BLaER1 (cell line): ENCODE measurements around the gene GALNTL6.
"Not testable (repeated sequence)": the region's sequence is repeated elsewhere in the genome, so short reads cannot be mapped to it uniquely, and the experiment has no call there.

Source experiments
- H3K27ac ChIP-seq: shearing (Covaris generic); formaldehyde crosslinking; 2 replicates; pipeline ENCODE4 v1.8.1; 2022
- H3K27me3 ChIP-seq: shearing (Covaris generic); formaldehyde crosslinking; 2 replicates; pipeline ENCODE4 v1.8.1; 2022
- H3K36me3 ChIP-seq: shearing (Covaris generic); formaldehyde crosslinking; 2 replicates; pipeline ENCODE4 v1.8.1; 2022
- H3K4me1 ChIP-seq: shearing (Covaris generic); formaldehyde crosslinking; 2 replicates; pipeline ENCODE4 v1.8.1; 2022
- H3K4me2 ChIP-seq: shearing (Covaris generic); formaldehyde crosslinking; 2 replicates; pipeline ENCODE4 v1.8.1; 2022
- H3K4me3 ChIP-seq: shearing (Covaris generic); formaldehyde crosslinking; 2 replicates; pipeline ENCODE4 v1.8.1; 2022
- H3K9ac ChIP-seq: shearing (Covaris generic); formaldehyde crosslinking; 2 replicates; pipeline ENCODE4 v1.8.1; 2022
- H3K9me3 ChIP-seq: shearing (Covaris generic); formaldehyde crosslinking; 2 replicates; pipeline ENCODE4 v1.8.1; 2022
- H4K20me1 ChIP-seq: shearing (Covaris generic); formaldehyde crosslinking; 2 replicates; pipeline ENCODE4 v1.8.1; 2022
- Cebpa-rat ChIP-seq: shearing (Covaris generic); IDR thresholded peaks from 2 replicates; pipeline ENCODE4 v1.8.1; 2022

GALNTL6 gene

GRCh38 chr4:172928347-172928746 is 1115.1 kb downstream of the GALNTL6 start:
- no peaks in the 10 kb centered on the region for H4K20me1 ChIP-seq
- H3K4me2 ChIP-seq = no peak overlapping the region
- no peak overlapping the region for H3K27ac ChIP-seq
- H3K4me1 ChIP-seq = no peaks in the 10 kb centered on the region
- no peaks in the 10 kb centered on the region for H3K27me3 ChIP-seq
- no peak overlapping the region for H3K4me3 ChIP-seq
- no peaks in the 10 kb centered on the region for H3K9me3 ChIP-seq
- H3K9ac ChIP-seq = no peak overlapping the region
- no peaks in the 10 kb centered on the region for H3K36me3 ChIP-seq
- no peak for TF ChIP-seq Cebpa-rat

- Histone ChIP-seq H3K4me2 (no peak overlapping the region), H4K20me1 (no peaks in the 10 kb centered on the region), H3K4me1 (no peaks in the 10 kb centered on the region), H3K27ac (no peak overlapping the region), H3K9me3 (no peaks in the 10 kb centered on the region), H3K9ac (no peak overlapping the region), H3K4me3 (no peak overlapping the region), H3K36me3 (no peaks in the 10 kb centered on the region), H3K27me3 (no peaks in the 10 kb centered on the region)
- TF ChIP-seq Cebpa-rat = no peak
Observed at GRCh38 chr4:172938072-172938829, 1125.0 kb downstream of the GALNTL6 start.

DNA sequence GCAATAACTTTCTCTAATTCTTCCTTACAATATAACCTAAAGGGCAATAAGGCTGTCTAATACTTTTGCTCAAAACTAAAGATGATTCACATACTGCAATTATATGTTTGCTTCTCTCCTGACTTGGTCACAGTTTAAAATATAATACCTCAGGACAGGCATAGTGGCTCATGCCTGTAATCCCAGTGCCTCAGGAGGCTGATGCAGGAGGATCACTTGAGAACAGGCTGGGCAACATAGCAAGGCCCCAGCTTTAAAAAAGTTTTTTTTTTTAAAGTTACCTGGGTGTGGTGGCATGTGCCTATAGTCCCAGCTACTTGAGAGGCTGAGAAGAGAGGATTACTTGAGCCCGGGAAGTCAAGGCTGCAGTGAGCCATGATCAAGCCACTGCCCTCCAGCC is 1125.7 kb downstream of the GALNTL6 start:
- no peaks in the 10 kb centered on the region for H3K4me1 ChIP-seq
- H3K27me3 ChIP-seq = no peaks in the 10 kb centered on the region
- no peak overlapping the region for H3K4me2 ChIP-seq
- no peak for TF ChIP-seq Cebpa-rat
- H3K4me3 ChIP-seq = no peak overlapping the region
- H3K9me3 ChIP-seq = no peaks in the 10 kb centered on the region
- no peaks in the 10 kb centered on the region for H4K20me1 ChIP-seq
- H3K27ac ChIP-seq = no peak overlapping the region
- H3K9ac ChIP-seq = no peak overlapping the region
- H3K36me3 ChIP-seq = no peaks in the 10 kb centered on the region

DNA sequence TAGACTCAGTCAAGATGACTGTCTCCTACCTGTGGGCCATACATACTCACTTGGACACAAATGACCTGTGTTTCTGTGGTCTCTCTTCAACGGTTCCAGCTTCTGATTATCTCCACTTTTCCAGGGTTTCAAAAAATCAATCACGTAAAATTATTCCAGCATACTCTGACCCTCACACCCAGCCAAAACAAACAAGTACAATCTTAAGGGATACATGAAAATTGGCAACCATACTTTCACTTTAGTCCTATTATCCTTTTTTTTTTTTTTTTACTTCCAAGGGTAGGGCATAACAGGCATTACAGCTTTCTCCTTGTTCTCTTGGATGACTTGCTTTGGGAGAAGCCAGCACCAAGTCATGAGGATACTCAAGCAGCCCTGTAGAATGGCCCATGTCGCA is 1129.6 kb downstream of the GALNTL6 start:
- Histone ChIP-seq H3K27ac (no peak overlapping the region), H3K4me2 (no peak overlapping the region), H3K27me3 (no peaks in the 10 kb centered on the region), H3K4me3 (no peak overlapping the region), H3K36me3 (no peaks in the 10 kb centered on the region), H3K9me3 (no peaks in the 10 kb centered on the region), H3K4me1 (no peaks in the 10 kb centered on the region), H3K9ac (no peak overlapping the region), H4K20me1 (no peaks in the 10 kb centered on the region)
- TF ChIP-seq Cebpa-rat = no peak

GRCh38 chr4:172945611-172946010 is 1132.4 kb downstream of the GALNTL6 start:
- no peak overlapping the region for H3K4me2 ChIP-seq
- H3K9me3 ChIP-seq = no peaks in the 10 kb centered on the region
- H3K27me3 ChIP-seq = no peaks in the 10 kb centered on the region
- H4K20me1 ChIP-seq = no peaks in the 10 kb centered on the region
- H3K9ac ChIP-seq = no peak overlapping the region
- H3K27ac ChIP-seq = no peak overlapping the region
- no peaks in the 10 kb centered on the region for H3K4me1 ChIP-seq
- TF ChIP-seq Cebpa-rat = no peak
- H3K4me3 ChIP-seq = no peak overlapping the region
- no peaks in the 10 kb centered on the region for H3K36me3 ChIP-seq

DNA sequence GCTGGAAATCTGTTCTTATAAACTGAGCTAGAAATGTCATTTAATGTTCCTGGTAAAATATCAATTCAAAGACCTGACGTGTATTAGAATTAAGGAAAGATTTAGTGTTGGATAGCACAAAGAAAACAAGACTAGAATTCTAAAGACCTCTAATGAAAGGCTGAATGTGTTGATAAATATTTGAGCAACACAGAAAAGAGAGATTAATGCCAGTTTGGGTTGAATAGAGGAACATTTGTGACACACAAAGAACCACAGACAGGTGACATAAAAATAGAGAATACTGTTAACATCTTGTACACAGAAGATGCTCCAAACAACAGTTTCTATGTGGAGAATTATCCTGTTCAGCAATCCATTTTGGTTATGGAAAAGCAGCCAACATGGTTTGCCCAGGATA is 1133.3 kb downstream of the GALNTL6 start:
- Histone ChIP-seq H4K20me1 (no peaks in the 10 kb centered on the region), H3K9me3 (no peaks in the 10 kb centered on the region), H3K4me2 (no peak overlapping the region), H3K27me3 (no peaks in the 10 kb centered on the region), H3K9ac (no peak overlapping the region), H3K36me3 (no peaks in the 10 kb centered on the region), H3K4me3 (no peak overlapping the region), H3K27ac (no peak overlapping the region), H3K4me1 (no peaks in the 10 kb centered on the region)
- no peak for TF ChIP-seq Cebpa-rat

- Histone ChIP-seq H3K9me3 (no peaks in the 10 kb centered on the region), H3K36me3 (no peaks in the 10 kb centered on the region), H3K4me3 (no peak overlapping the region), H3K27me3 (no peaks in the 10 kb centered on the region), H3K9ac (no peak overlapping the region), H3K4me1 (no peaks in the 10 kb centered on the region), H3K4me2 (no peak overlapping the region), H4K20me1 (no peaks in the 10 kb centered on the region), H3K27ac (no peak overlapping the region)
- no peak for TF ChIP-seq Cebpa-rat
Observed at GRCh38 chr4:172947594-172947993, 1134.4 kb downstream of the GALNTL6 start.

GRCh38 chr4:172950990-172951389 is 1137.8 kb downstream of the GALNTL6 start:
- Histone ChIP-seq H3K27ac (no peak overlapping the region), H3K9ac (no peak overlapping the region), H3K4me3 (no peak overlapping the region), H4K20me1 (no peaks in the 10 kb centered on the region), H3K4me1 (no peaks in the 10 kb centered on the region), H3K27me3 (no peaks in the 10 kb centered on the region), H3K9me3 (no peaks in the 10 kb centered on the region), H3K4me2 (no peak overlapping the region), H3K36me3 (no peaks in the 10 kb centered on the region)
- TF ChIP-seq Cebpa-rat = no peak

DNA sequence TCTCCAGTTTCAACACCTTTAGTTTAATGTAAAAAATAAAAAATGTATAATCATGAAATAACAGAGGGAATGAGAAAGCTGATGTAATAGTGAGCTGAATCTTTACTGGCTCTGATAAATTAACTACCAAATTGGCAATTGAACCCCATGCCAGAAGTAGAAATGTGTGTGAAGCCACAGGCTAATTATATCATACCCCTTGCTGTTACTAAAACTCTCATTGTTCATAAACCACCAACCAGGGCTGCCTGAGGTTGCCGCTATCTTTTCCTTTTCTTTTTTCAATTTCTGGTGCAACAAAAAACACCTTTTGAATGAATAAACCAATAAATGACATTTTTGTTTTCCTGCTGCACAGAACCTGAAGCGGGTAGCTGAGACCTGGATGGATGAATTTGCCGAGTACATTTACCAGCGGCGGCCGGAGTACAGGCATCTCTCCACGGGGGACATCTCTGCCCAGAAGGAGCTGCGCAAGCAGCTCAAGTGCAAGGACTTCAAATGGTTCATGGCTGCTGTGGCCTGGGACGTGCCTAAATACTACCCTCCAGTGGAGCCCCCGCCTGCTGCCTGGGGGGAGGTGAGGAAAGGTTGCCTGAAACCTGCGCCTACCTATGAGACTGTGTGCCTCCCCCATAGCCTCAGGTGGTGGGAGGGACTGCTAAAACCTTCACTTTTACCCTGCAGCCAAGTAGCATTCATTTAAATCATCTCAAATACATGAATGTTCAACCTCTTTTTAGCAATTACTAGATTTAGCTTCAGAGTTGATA is 1138.7 kb downstream of the GALNTL6 start:
- no peak for TF ChIP-seq Cebpa-rat
- Histone ChIP-seq H3K4me2 (no peak overlapping the region), H3K9ac (no peak overlapping the region), H3K4me1 (no peaks in the 10 kb centered on the region), H3K27ac (no peak overlapping the region), H3K9me3 (no peaks in the 10 kb centered on the region), H3K36me3 (no peaks in the 10 kb centered on the region), H4K20me1 (no peaks in the 10 kb centered on the region), H3K4me3 (no peak overlapping the region), H3K27me3 (no peaks in the 10 kb centered on the region)

DNA sequence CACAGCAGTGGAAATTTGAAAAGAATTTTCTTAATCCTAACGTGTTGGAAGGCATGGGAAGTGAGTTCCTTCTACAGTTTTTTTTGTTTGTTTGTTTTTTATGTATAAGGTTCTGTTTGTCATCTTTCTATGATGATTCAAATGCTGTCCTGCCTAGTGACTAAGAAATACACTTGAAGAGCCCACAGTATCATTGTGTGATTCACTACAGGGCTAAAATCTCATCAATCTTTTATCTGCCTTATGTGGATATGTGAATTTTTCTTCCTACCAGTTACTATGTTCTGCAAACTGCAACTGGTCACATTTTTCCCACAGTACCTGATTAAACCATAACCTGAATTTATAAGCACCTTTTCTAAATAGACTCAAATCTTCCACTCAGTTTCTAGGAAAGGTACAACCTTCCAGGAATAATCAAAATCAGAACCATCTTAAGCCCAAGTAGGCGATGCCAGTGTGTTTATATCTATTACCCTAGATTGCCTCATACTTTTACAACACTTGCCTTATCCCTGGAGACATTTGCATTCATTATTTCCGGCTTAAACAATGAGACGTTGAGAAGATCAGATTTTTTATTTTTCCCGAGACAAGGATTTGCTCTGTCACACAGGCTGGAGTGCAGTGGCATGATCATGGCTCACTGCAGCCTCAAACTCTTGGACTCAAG is 1140.8 kb downstream of the GALNTL6 start:
- Histone ChIP-seq H3K27me3 (no peaks in the 10 kb centered on the region), H3K4me1 (no peaks in the 10 kb centered on the region), H3K9ac (no peak overlapping the region), H3K4me3 (no peak overlapping the region), H3K27ac (no peak overlapping the region), H4K20me1 (no peaks in the 10 kb centered on the region), H3K4me2 (no peak overlapping the region), H3K36me3 (no peaks in the 10 kb centered on the region), H3K9me3 (no peaks in the 10 kb centered on the region)
- TF ChIP-seq Cebpa-rat = no peak

- not testable (repeated sequence) for H4K20me1 ChIP-seq, H3K9me3 ChIP-seq, H3K4me2 ChIP-seq, H3K27ac ChIP-seq, H3K4me1 ChIP-seq, H3K4me3 ChIP-seq, H3K36me3 ChIP-seq, H3K27me3 ChIP-seq, H3K9ac ChIP-seq
Observed at GRCh38 chr4:172956340-172956739, 1143.1 kb downstream of the GALNTL6 start.
